ENCODE results near the gene REEP5. TPM values are rescaled to one million over a fixed set of nuclear protein-coding genes. Genes with fewer than 3 reads are reported as not detected.

Gene REEP5
- total RNA-seq, 2 donors from 2014 or later = 61.0 to 164 TPM

DNA sequence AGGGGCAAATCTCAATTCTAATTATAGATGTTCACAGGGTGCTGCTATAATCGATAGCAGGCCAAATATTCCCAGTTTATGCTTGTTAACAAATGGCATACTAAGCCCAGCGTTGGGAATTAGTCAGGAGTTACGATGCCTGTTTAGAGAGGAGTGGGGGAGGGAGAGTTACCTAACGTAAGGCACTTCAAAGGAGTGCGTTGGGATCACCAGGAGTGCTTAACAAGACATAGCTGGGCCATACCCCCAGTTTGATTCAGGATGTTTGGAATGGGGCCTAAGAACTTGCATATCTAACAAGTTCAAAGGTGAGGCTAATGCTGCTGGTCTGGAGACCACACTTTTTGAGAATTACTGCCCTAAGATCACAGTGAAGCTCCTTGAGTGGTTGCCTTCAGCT is 75.5 kb downstream of the REEP5 start:
- Histone ChIP-seq H3K4me1 (replicated peaks) (no peaks in the 10 kb centered on the region), H3K36me3 (no peaks in the 10 kb centered on the region), H3K9me3 (no peaks in the 10 kb centered on the region), H3K27ac (no peak overlapping the region), H3K4me3 (no peak overlapping the region), H3K27me3 (replicated peaks; ENCODE audit: insufficient read depth) (no peaks in the 10 kb centered on the region)
- no peak for DNase-seq (ENCODE audit: low spot score)
- intact Hi-C loops (cut with DNase I) = no loop called here
- TF ChIP-seq POLR2AphosphoS5 (IDR thresholded peaks at IDR 0.05) (no peak), POLR2A (IDR thresholded peaks at IDR 0.05) (no peak)
- TF ChIP-seq, protein P1, sequence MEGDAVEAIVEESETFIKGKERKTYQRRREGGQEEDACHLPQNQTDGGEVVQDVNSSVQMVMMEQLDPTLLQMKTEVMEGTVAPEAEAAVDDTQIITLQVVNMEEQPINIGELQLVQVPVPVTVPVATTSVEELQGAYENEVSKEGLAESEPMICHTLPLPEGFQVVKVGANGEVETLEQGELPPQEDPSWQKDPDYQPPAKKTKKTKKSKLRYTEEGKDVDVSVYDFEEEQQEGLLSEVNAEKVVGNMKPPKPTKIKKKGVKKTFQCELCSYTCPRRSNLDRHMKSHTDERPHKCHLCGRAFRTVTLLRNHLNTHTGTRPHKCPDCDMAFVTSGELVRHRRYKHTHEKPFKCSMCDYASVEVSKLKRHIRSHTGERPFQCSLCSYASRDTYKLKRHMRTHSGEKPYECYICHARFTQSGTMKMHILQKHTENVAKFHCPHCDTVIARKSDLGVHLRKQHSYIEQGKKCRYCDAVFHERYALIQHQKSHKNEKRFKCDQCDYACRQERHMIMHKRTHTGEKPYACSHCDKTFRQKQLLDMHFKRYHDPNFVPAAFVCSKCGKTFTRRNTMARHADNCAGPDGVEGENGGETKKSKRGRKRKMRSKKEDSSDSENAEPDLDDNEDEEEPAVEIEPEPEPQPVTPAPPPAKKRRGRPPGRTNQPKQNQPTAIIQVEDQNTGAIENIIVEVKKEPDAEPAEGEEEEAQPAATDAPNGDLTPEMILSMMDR (IDR thresholded peaks at IDR 0.05) = no peak
- 75% methylated on average over 5 of the region's 5 CpGs for WGBS

DNA sequence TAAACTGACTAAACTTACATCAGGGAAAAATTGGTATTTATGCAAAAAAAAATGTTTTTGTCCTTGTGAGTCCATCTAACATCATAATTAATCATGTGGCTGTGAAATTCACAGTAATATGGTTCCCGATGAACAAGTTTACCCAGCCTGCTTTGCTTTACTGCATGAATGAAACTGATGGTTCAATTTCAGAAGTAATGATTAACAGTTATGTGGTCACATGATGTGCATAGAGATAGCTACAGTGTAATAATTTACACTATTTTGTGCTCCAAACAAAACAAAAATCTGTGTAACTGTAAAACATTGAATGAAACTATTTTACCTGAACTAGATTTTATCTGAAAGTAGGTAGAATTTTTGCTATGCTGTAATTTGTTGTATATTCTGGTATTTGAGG is 77.5 kb downstream of the REEP5 start:
- intact Hi-C loops (cut with DNase I) = no loop called here
- H3K36me3 ChIP-seq = no peaks in the 10 kb centered on the region
- no peaks in the 10 kb centered on the region for H3K27me3 ChIP-seq (replicated peaks; ENCODE audit: insufficient read depth)
- H3K4me3 ChIP-seq = no peak overlapping the region
- H3K27ac ChIP-seq = no peak overlapping the region
- no peaks in the 10 kb centered on the region for H3K9me3 ChIP-seq
- no peak for TF ChIP-seq POLR2AphosphoS5 (IDR thresholded peaks at IDR 0.05)
- no peak for TF ChIP-seq POLR2A (IDR thresholded peaks at IDR 0.05)
- TF ChIP-seq, protein P1 (IDR thresholded peaks at IDR 0.05) = no peak
- DNase-seq (ENCODE audit: low spot score) = no peak
- H3K4me1 ChIP-seq (replicated peaks) = no peaks in the 10 kb centered on the region
- 95% methylated on average over 1 of the region's 1 CpG for WGBS

DNA sequence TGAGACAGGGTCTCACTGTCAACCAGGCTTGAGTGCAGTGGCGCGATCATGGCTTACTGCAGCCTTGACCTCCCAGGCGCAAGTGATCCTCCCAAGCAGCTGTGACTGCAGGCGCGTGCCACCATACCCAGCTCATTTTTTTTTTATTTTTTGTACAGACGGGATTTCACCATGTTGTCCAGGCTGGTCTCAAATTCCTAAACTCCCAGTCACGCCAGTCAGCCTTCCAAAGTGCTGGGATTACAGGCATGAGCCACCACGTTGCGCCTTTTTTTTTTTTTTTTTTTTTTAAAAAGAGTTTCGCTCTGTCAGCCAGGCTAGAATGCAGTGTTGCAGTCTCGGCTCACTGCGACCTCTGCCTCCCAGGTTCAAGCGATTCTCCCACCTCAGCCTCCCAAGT is 88.1 kb downstream of the REEP5 start:
- intact Hi-C loops (cut with DNase I) = no loop called here

DNA sequence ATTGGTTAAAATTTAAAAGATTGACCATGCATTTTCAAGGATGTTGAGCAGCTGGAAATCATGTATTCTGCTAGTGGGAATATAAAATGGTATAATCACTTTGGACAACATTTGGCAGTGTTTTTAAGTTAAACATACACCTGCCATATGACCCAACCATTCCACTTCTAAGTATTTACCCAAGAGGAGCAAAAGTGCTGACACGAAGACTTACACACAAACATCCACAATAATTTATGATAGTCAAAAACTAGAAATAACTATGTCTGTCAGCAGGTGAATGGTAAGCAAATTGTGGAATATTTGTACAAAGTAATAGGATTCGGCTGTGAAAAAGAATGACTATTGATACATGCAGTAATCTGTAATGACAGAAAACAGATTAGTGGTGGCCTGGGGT is 91.6 kb downstream of the REEP5 start:
- 94% methylated on average over 2 of the region's 2 CpGs for WGBS
- TF ChIP-seq POLR2AphosphoS5 (IDR thresholded peaks at IDR 0.05) (no peak), POLR2A (IDR thresholded peaks at IDR 0.05) (no peak)
- TF ChIP-seq, protein P1 (IDR thresholded peaks at IDR 0.05) = no peak
- Histone ChIP-seq H3K4me3 (no peak overlapping the region), H3K27ac (no peak overlapping the region), H3K9me3 (no peaks in the 10 kb centered on the region), H3K36me3 (no peaks in the 10 kb centered on the region), H3K27me3 (replicated peaks; ENCODE audit: insufficient read depth) (no peaks in the 10 kb centered on the region), H3K4me1 (replicated peaks) (no peaks in the 10 kb centered on the region)
- intact Hi-C loops (cut with DNase I) = no loop called here
- no peak for DNase-seq (ENCODE audit: low spot score)

More for the DNA sequence above, 88.1 kb downstream of the REEP5 start:
- Histone ChIP-seq H3K27me3 (replicated peaks; ENCODE audit: insufficient read depth) (no peaks in the 10 kb centered on the region), H3K27ac (no peak overlapping the region), H3K4me1 (replicated peaks) (no peaks in the 10 kb centered on the region), H3K4me3 (no peak overlapping the region), H3K36me3 (no peaks in the 10 kb centered on the region), H3K9me3 (no peaks in the 10 kb centered on the region)
- DNase-seq (ENCODE audit: low spot score) = no peak
- TF ChIP-seq, protein P1 (IDR thresholded peaks at IDR 0.05) = no peak
- no peak for TF ChIP-seq POLR2A (IDR thresholded peaks at IDR 0.05)
- no peak for TF ChIP-seq POLR2AphosphoS5 (IDR thresholded peaks at IDR 0.05)
- 95% methylated on average over 13 of the region's 13 CpGs for WGBS

Other genes with a start within 250 kb of the REEP5 start
- gene APC, start 184.3 kb downstream of the REEP5 start, total RNA-seq = 10 to 100 TPM; 37.6 to 84.1 TPM
- 10 to 100 TPM; 25.3 to 95.0 TPM for gene SRP19, start 60.9 kb downstream of the REEP5 start, total RNA-seq
- gene DCP2, start 54.6 kb upstream of the REEP5 start, total RNA-seq = 10 to 100 TPM; 23.4 to 51.6 TPM